IMR-90 (cell line): Measurements from ENCODE around the gene ADGRG7. TPM values are rescaled to one million over a fixed set of nuclear protein-coding genes. Genes with fewer than 3 reads are reported as not detected.

Source experiments
- ATAC-seq: fragments of 200-7000 bp; cut with Tn5 transposase; 2 replicates; pipeline ENCODE4 v1.9.1; 2020; ENCODE audit warnings: low read depth, mild to moderate bottlenecking, moderate library complexity
- BruUV-seq: library from RNA; stranded (reverse); fragments of 400-500 nt; replicated peaks from 2 replicates; lab custom pipeline; 2021; lab: Mats Ljungman, UMichigan
- CTCF ChIA-PET: fragments of 300-600 bp; formaldehyde crosslinking; extraction: SDS; loops from one replicate; lab custom pipeline; 2021; ENCODE audit warnings: antibody characterized with exemption; lab: Yijun Ruan, JAX
- POLR2A ChIA-PET: fragments of 300-600 bp; sonication (Branson Sonifier 250); formaldehyde crosslinking; loops from one replicate; lab custom pipeline; 2022; ENCODE audit warnings: antibody characterized with exemption; ENCODE audit not compliant: unreplicated experiment; lab: Charles Lee
- DNase-seq: peaks from one replicate; pipeline ENCODE4 v3.0.0; 2013
- H2AFZ ChIP-seq: replicated peaks from 2 replicates; pipeline ENCODE3; 2013; ENCODE audit warnings: low read length, mild to moderate bottlenecking; ENCODE audit not compliant: poor library complexity
- H2AK5ac ChIP-seq: 2 replicates; pipeline ENCODE4 v1.6.1; 2013; ENCODE audit warnings: low read depth, low read length, inconsistent platforms
- H2AK9ac ChIP-seq: replicated peaks from 2 replicates; pipeline ENCODE3; 2013; ENCODE audit warnings: mild to moderate bottlenecking, low read depth, low read length, moderate library complexity; ENCODE audit not compliant: poor library complexity
- H2BK120ac ChIP-seq: 2 replicates; pipeline ENCODE4 v1.6.1; 2013; ENCODE audit warnings: low read depth, low read length, inconsistent platforms
- H2BK15ac ChIP-seq: 3 replicates; pipeline ENCODE4 v1.6.1; 2013; ENCODE audit warnings: low read depth, low read length, inconsistent platforms
- H2BK20ac ChIP-seq: 2 replicates; pipeline ENCODE4 v1.6.1; 2013; ENCODE audit warnings: low read depth, mild to moderate bottlenecking, inconsistent platforms, low read length, moderate library complexity
- H2BK5ac ChIP-seq: 2 replicates; pipeline ENCODE4 v1.6.1; 2013; ENCODE audit warnings: mild to moderate bottlenecking, low read depth, low read length, inconsistent platforms; ENCODE audit not compliant: poor library complexity, severe bottlenecking
- H3K14ac ChIP-seq: replicated peaks from 2 replicates; pipeline ENCODE4 v1.6.1; 2013; ENCODE audit warnings: low read depth, low read length, inconsistent platforms
- H3K18ac ChIP-seq: 2 replicates; pipeline ENCODE4 v1.6.1; 2013; ENCODE audit warnings: low read depth, low read length, control low read depth
- H3K23ac ChIP-seq: 2 replicates; pipeline ENCODE4 v1.6.1; 2013; ENCODE audit warnings: low read depth, low read length, inconsistent platforms
- H3K27ac ChIP-seq: 2 replicates; pipeline ENCODE4 v1.5.1; 2013; ENCODE audit warnings: mild to moderate bottlenecking, control low read depth, low read length; ENCODE audit not compliant: insufficient read depth
- H3K27me3 ChIP-seq: 2 replicates; pipeline ENCODE4 v1.6.1; 2013; ENCODE audit warnings: low read length; ENCODE audit not compliant: control insufficient read depth, insufficient read depth
- H3K36me3 ChIP-seq: 2 replicates; pipeline ENCODE4 v1.6.1; 2013; ENCODE audit warnings: low read length, mixed read lengths; ENCODE audit not compliant: control insufficient read depth, insufficient read depth
- H3K4ac ChIP-seq: 2 replicates; pipeline ENCODE4 v1.6.1; 2013; ENCODE audit warnings: low read depth, low read length, inconsistent platforms
- H3K4me1 ChIP-seq: 2 replicates; pipeline ENCODE4 v1.6.1; 2013; ENCODE audit warnings: low read length, mixed read lengths; ENCODE audit not compliant: control insufficient read depth, insufficient read depth
- H3K4me2 ChIP-seq: 2 replicates; pipeline ENCODE4 v1.6.1; 2013; ENCODE audit warnings: low read depth, mild to moderate bottlenecking, control low read depth, low read length, moderate library complexity
- H3K4me3 ChIP-seq: 2 replicates; pipeline ENCODE4 v1.5.1; 2013; ENCODE audit warnings: low read depth, mild to moderate bottlenecking, control low read depth, low read length, moderate library complexity; ENCODE audit not compliant: insufficient read depth
- H3K56ac ChIP-seq: 2 replicates; pipeline ENCODE4 v1.6.1; 2013; ENCODE audit warnings: low read length, inconsistent platforms; ENCODE audit not compliant: insufficient read depth; ENCODE audit errors: extremely low read depth
- H3K79me1 ChIP-seq, 2 experiments: 2 replicates each; pipeline ENCODE4 v1.6.1; 2013; ENCODE audit warnings: low read length in 2 of 2, inconsistent platforms in 1 of 2, low read depth in 1 of 2
- H3K9ac ChIP-seq: 2 replicates; pipeline ENCODE4 v1.6.1; 2013; ENCODE audit warnings: low read depth, low read length, control low read depth
- H3K9me1 ChIP-seq: 2 replicates; pipeline ENCODE4 v1.6.1; 2013; ENCODE audit warnings: low read length, inconsistent platforms; ENCODE audit not compliant: insufficient read depth
- H3K9me3 ChIP-seq: 2 replicates; pipeline ENCODE4 v1.6.1; 2013; ENCODE audit warnings: low read length; ENCODE audit not compliant: control insufficient read depth, insufficient read depth
- H4K20me1 ChIP-seq: 2 replicates; pipeline ENCODE4 v1.6.1; 2013; ENCODE audit warnings: low read length, inconsistent platforms; ENCODE audit not compliant: insufficient read depth
- H4K5ac ChIP-seq: 2 replicates; pipeline ENCODE4 v1.6.1; 2013; ENCODE audit warnings: mild to moderate bottlenecking, low read depth, low read length, control low read depth
- H4K8ac ChIP-seq, 2 experiments: 2 replicates each; pipeline ENCODE4 v1.6.1; 2013; ENCODE audit warnings: low read depth in 2 of 2, low read length in 2 of 2, control low read depth in 1 of 2, inconsistent platforms in 1 of 2
- H4K91ac ChIP-seq: 2 replicates; pipeline ENCODE4 v1.6.1; 2013; ENCODE audit warnings: low read depth, low read length, inconsistent platforms; ENCODE audit not compliant: insufficient read depth
- CEBPB ChIP-seq: IDR thresholded peaks from 2 replicates; pipeline ENCODE4 v1.6.1; 2012; ENCODE audit warnings: low read depth, low read length, improper control_type of control experiment
- CTCF ChIP-seq: conservative IDR thresholded peaks from 2 replicates; pipeline ENCODE4 v1.5.1; 2012; ENCODE audit warnings: mild to moderate bottlenecking, low read depth, low read length, improper control_type of control experiment
- MAZ ChIP-seq: IDR thresholded peaks from 2 replicates; pipeline ENCODE4 v1.6.1; 2012; ENCODE audit warnings: low read depth, mild to moderate bottlenecking, low read length, improper control_type of control experiment, moderate library complexity, borderline replicate concordance
- MXI1 ChIP-seq: IDR thresholded peaks from 2 replicates; pipeline ENCODE4 v1.6.1; 2012; ENCODE audit warnings: low read depth, mild to moderate bottlenecking, low read length, moderate library complexity, borderline replicate concordance
- NFE2L2 ChIP-seq: fragments of 150-350 bp; IDR thresholded peaks from 2 replicates; pipeline ENCODE4 v1.6.1; 2016; ENCODE audit warnings: low read depth, mild to moderate bottlenecking, low read length
- POLR2A ChIP-seq: IDR thresholded peaks from 2 replicates; pipeline ENCODE4 v1.6.1; 2012; ENCODE audit warnings: mild to moderate bottlenecking, low read depth, low read length
- RCOR1 ChIP-seq: IDR thresholded peaks from 2 replicates; pipeline ENCODE4 v1.6.1; 2012; ENCODE audit warnings: mild to moderate bottlenecking, low read length, improper control_type of control experiment; ENCODE audit not compliant: insufficient replicate concordance
- WGBS, 2 experiments: methylation state at CpG; one replicate each; pipeline versions ENCODE4 v1.1.5 to v1.1.7; 2013; ENCODE audit warnings: missing lambda C conversion rate in 2 of 2; ENCODE audit not compliant: insufficient read length in 1 of 2; ENCODE audit errors: extremely low coverage in 2 of 2; 5-methylcytosine and 5-hydroxymethylcytosine counted together
- dilution Hi-C: fragments of 300-500 bp; cut with HindIII; formaldehyde crosslinking; loops from one replicate; pipeline ENCODE4 v1.14.3; 2018; ENCODE audit warnings: low sequenced_read_pairs; ENCODE audit not compliant: unreplicated experiment
- in situ Hi-C: fragments of 300-500 bp; cut with MboI; formaldehyde crosslinking; loops from 3 replicates; pipeline ENCODE4 v1.14.3; 2019; ENCODE audit warnings: low sequenced_read_pairs, inconsistent platforms, mixed read lengths
- intact Hi-C: fragments of 100-400 bp; cut with micrococcal nuclease; formaldehyde crosslinking; loops from 2 replicates; pipeline ENCODE4 v1.10.0; 2022
- polyA plus RNA-seq, 3 experiments: library from polyadenylated mRNA; depleted of rRNA; stranded (reverse); fragments of >200 nt; gene quantifications; 2 replicates each; pipeline ENCODE4 v1.2.3, GENCODE V29; 2012; ENCODE audit warnings: low replicate concordance in 1 of 3
- total RNA-seq: library from RNA; depleted of rRNA; stranded (reverse); fragments of >200 nt; gene quantifications from 2 replicates; pipeline ENCODE4 v1.2.3, GENCODE V29; 2012
- TF ChIP-seq, protein P1 (sequence below): fragments of 150-350 bp; IDR thresholded peaks from 2 replicates; pipeline ENCODE4 v1.6.1; 2016; ENCODE audit warnings: low read depth, mild to moderate bottlenecking, low read length, moderate library complexity, borderline replicate concordance

The ADGRG7 gene
- total and polyA plus RNA-seq, 2 of the 4 experiments (the other 2 are of a cell fraction), result not detected

- H3K79me1 ChIP-seq, result no peaks in the 10 kb centered on the region
- H2BK120ac ChIP-seq, result no peak overlapping the region
- H3K4me2 ChIP-seq, result no peak overlapping the region
- H4K8ac ChIP-seq, result no peak overlapping the region
- no peaks in the 10 kb centered on the region for H3K27me3 ChIP-seq
- H3K4me1 ChIP-seq, result no peaks in the 10 kb centered on the region
- no peak overlapping the region for H3K56ac ChIP-seq
- H2BK5ac ChIP-seq, result no peak overlapping the region
- no peak overlapping the region for H3K9ac ChIP-seq
- no peak overlapping the region for H2BK15ac ChIP-seq
- TF ChIP-seq, protein P1, sequence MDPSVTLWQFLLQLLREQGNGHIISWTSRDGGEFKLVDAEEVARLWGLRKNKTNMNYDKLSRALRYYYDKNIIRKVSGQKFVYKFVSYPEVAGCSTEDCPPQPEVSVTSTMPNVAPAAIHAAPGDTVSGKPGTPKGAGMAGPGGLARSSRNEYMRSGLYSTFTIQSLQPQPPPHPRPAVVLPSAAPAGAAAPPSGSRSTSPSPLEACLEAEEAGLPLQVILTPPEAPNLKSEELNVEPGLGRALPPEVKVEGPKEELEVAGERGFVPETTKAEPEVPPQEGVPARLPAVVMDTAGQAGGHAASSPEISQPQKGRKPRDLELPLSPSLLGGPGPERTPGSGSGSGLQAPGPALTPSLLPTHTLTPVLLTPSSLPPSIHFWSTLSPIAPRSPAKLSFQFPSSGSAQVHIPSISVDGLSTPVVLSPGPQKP, result no peak
- TF ChIP-seq POLR2A (no peak), MAZ (no peak), CTCF (no peak), MXI1 (no peak), CEBPB (no peak), NFE2L2 (no peak), RCOR1 (no peak)
- intact Hi-C loops, result loop anchor here (1.0 to 10.0 kb wide), 5 partner anchors 98 to 758 kb away; partner anchors contain the start of gene TMEM45A
- no peak overlapping the region for H2AK5ac ChIP-seq
- no peak overlapping the region for H3K4ac ChIP-seq
- no peak overlapping the region for H2BK20ac ChIP-seq
- no peak overlapping the region for H3K23ac ChIP-seq
- ATAC-seq (no peak), DNase-seq (no peak)
- H4K91ac ChIP-seq, result no peak overlapping the region
- dilution Hi-C loops, result no loop called here
- H4K20me1 ChIP-seq, result no peaks in the 10 kb centered on the region
- WGBS, 2 experiments, result no CpG with 5 or more reads among the region's 1 CpG
- in situ Hi-C loops, result loop anchor here (5.0 to 10.0 kb wide), 3 partner anchors 128 to 756 kb away; no protein-coding TSS in a partner anchor
- no peak overlapping the region for H2AK9ac ChIP-seq
- ChIA-PET POLR2A (no interaction called here), CTCF (interaction anchor here (0.9 to 1.6 kb wide), 3 partner anchors 12 to 129 kb away, joined by 3 to 7 read pairs (median 3); no protein-coding TSS in a partner anchor)
- BruUV-seq, result no TSS peak
- H3K14ac ChIP-seq, result no peak overlapping the region
- no peak overlapping the region for H2AFZ ChIP-seq
- H3K9me3 ChIP-seq, result peaks cover 1% of the 10 kb centered on the region; the same call in 1 of the 2 replicates
- H3K36me3 ChIP-seq, result no peaks in the 10 kb centered on the region
- H3K27ac ChIP-seq, result no peak overlapping the region
- no peaks in the 10 kb centered on the region for H3K9me1 ChIP-seq
- H3K4me3 ChIP-seq, result no peak overlapping the region
- H3K18ac ChIP-seq, result no peak overlapping the region
- no peak overlapping the region for H4K5ac ChIP-seq
Observed at GRCh38 chr3:100590840-100591147, 18.6 kb upstream of the ADGRG7 start.
